K562 (cell line): ENCODE data around the gene WDFY2. TPM values are rescaled to one million over a fixed set of nuclear protein-coding genes. Genes with fewer than 3 reads are reported as not detected.

Experiments used
- CREB5 ChIP-seq: fragments of 250-450 bp; sonication (Bioruptor Pico); IDR thresholded peaks from 2 replicates; pipeline ENCODE4 v1.5.0; 2020; ENCODE audit warnings: mild to moderate bottlenecking
- DMBX1 ChIP-seq: fragments of 250-450 bp; sonication (Bioruptor Pico); IDR thresholded peaks from 2 replicates; pipeline ENCODE4 v1.8.0; 2022; ENCODE audit warnings: inconsistent platforms, mild to moderate bottlenecking, moderate library complexity, borderline replicate concordance
- EWSR1 ChIP-seq: fragments of 450-650 bp; IDR thresholded peaks from 2 replicates; pipeline ENCODE4 v1.6.1; 2018; ENCODE audit warnings: borderline replicate concordance, mild to moderate bottlenecking, low read depth, moderate library complexity; ENCODE audit not compliant: partially characterized antibody
- HDAC8 ChIP-seq: fragments of 450-650 bp; IDR thresholded peaks from 2 replicates; pipeline ENCODE4 v1.6.1; 2016; ENCODE audit warnings: mild to moderate bottlenecking, missing genetic modification characterization, moderate library complexity, missing compliant biosample characterization
- HDGF ChIP-seq: fragments of 450-650 bp; IDR thresholded peaks from 2 replicates; pipeline ENCODE4 v1.6.1; 2016
- JUND ChIP-seq, 2 experiments: IDR thresholded peaks; 2 replicates in 1 of 2; 3 replicates in 1 of 2; pipeline ENCODE4 v1.6.1; 2011; ENCODE audit warnings: borderline replicate concordance in 2 of 2, low read depth in 2 of 2, low read length in 2 of 2, improper control_type of control experiment in 1 of 2, missing biosample characterization in 1 of 2, missing genetic modification characterization in 1 of 2, missing genetic modification reagents in 1 of 2
- MAZ ChIP-seq, 2 experiments: fragments of 450-650 bp in 1 of 2; sonication (generic) in 1 of 2; formaldehyde crosslinking; IDR thresholded peaks in 1 of 2; conservative IDR thresholded peaks in 1 of 2; 2 replicates each; pipeline versions ENCODE4 v1.4.0 to v1.5.0; 2020; ENCODE audit warnings: mild to moderate bottlenecking in 1 of 2, missing genetic modification reagents in 1 of 2
- MCM3 ChIP-seq: fragments of 450-650 bp; IDR thresholded peaks from 2 replicates; pipeline ENCODE4 v1.6.1; 2016
- MEF2D ChIP-seq: conservative IDR thresholded peaks from 2 replicates; pipeline ENCODE4 v1.6.1; 2016; ENCODE audit warnings: low read depth, missing genetic modification characterization, missing compliant biosample characterization
- NCOA4 ChIP-seq: fragments of 450-650 bp; IDR thresholded peaks from 2 replicates; pipeline ENCODE4 v1.6.1; 2018; ENCODE audit warnings: mild to moderate bottlenecking; ENCODE audit not compliant: partially characterized antibody
- NR2F6 ChIP-seq: fragments of 450-650 bp; formaldehyde crosslinking; IDR thresholded peaks from 2 replicates; pipeline ENCODE4 v1.4.0; 2020; ENCODE audit warnings: mild to moderate bottlenecking
- PBX2 ChIP-seq, 2 experiments: IDR thresholded peaks in 1 of 2; conservative IDR thresholded peaks in 1 of 2; 2 replicates each; pipeline ENCODE4 v1.6.1; 2016; ENCODE audit warnings: low read depth in 2 of 2, mild to moderate bottlenecking in 1 of 2, missing compliant biosample characterization in 1 of 2, missing genetic modification characterization in 1 of 2, moderate library complexity in 1 of 2
- PCBP2 ChIP-seq: fragments of 200-400 bp; formaldehyde crosslinking; IDR thresholded peaks from 2 replicates; pipeline ENCODE4 v1.6.1; 2018; ENCODE audit warnings: low read length, low read depth, mild to moderate bottlenecking, moderate library complexity; ENCODE audit not compliant: poor library complexity, severe bottlenecking
- RBBP5 ChIP-seq: fragments of 200-600 bp; sonication (generic); IDR thresholded peaks from 2 replicates; pipeline ENCODE4 v1.6.1; 2012; ENCODE audit warnings: borderline replicate concordance, mild to moderate bottlenecking, low read length, control low read depth, inconsistent platforms; ENCODE audit not compliant: insufficient read depth, poor library complexity, severe bottlenecking
- SREBF1 ChIP-seq: fragments of 150-350 bp; IDR thresholded peaks from 2 replicates; pipeline ENCODE4 v1.6.1; 2014; ENCODE audit warnings: antibody characterized with exemption, low read depth, low read length, borderline replicate concordance
- STAG1 ChIP-seq: sonication (generic); formaldehyde crosslinking; IDR thresholded peaks from 2 replicates; pipeline ENCODE4 v1.5.0; 2020; ENCODE audit warnings: missing genetic modification reagents, borderline replicate concordance
- YY1 ChIP-seq, 3 experiments: IDR thresholded peaks; 2 replicates each; pipeline ENCODE4 v1.6.1; 2011; ENCODE audit warnings: low read length in 2 of 3, mild to moderate bottlenecking in 2 of 3, moderate library complexity in 2 of 3, borderline replicate concordance in 1 of 3, control low read depth in 1 of 3, low read depth in 1 of 3; ENCODE audit not compliant: insufficient read depth in 3 of 3, insufficient replicate concordance in 2 of 3, control insufficient read depth in 1 of 3, insufficient read length in 1 of 3; ENCODE audit errors: extremely low read depth in 1 of 3
- ZNF134 ChIP-seq: fragments of 250-450 bp; sonication (Bioruptor Pico); conservative IDR thresholded peaks from 2 replicates; pipeline ENCODE4 v1.4.0; 2020
- ZNF24 ChIP-seq: fragments of 450-650 bp; IDR thresholded peaks from 2 replicates; pipeline ENCODE4 v1.6.1; 2016
- ZNF561 ChIP-seq: fragments of 450-650 bp; formaldehyde crosslinking; conservative IDR thresholded peaks from 2 replicates; pipeline ENCODE4 v1.4.0; 2020; ENCODE audit warnings: mild to moderate bottlenecking, moderate library complexity
- ZNF639 ChIP-seq, 2 experiments: fragments of 200-800 bp in 1 of 2; sonication (Bioruptor generic) in 1 of 2; sonication (generic) in 1 of 2; formaldehyde crosslinking in 1 of 2; IDR thresholded peaks in 1 of 2; conservative IDR thresholded peaks in 1 of 2; 2 replicates each; pipeline versions ENCODE4 v1.5.0 to v1.6.1; 2016 to 2020; ENCODE audit warnings: missing compliant biosample characterization in 1 of 2, missing genetic modification characterization in 1 of 2, missing genetic modification reagents in 1 of 2
- polyA plus RNA-seq, 8 experiments: library from polyadenylated mRNA; depleted of rRNA in 4 of 8; stranded (reverse) in 5 of 8; unstranded in 3 of 8; fragments of >200 nt; fragmentation: Nextera tagmentation in 2 of 8; fragmentation: Illumina TruSeq in 1 of 8; extraction: Ambion mirVana in 2 of 8; extraction: Trizol in 1 of 8; gene quantifications; 2 replicates each; pipeline versions ENCODE4 v1.2.1 to v1.2.3, GENCODE V29; 2011 to 2014; ENCODE audit warnings: inconsistent platforms in 1 of 8, missing spikeins in 1 of 8
- total RNA-seq, 7 experiments: library from RNA; depleted of rRNA in 6 of 7; stranded (reverse); fragments of >200 nt in 6 of 7; fragmentation: Illumina TruSeq in 2 of 7; extraction: Trizol in 2 of 7; gene quantifications; 2 replicates each; pipeline versions ENCODE4 v1.2.1 to v1.2.3, GENCODE V29; 2011 to 2021; ENCODE audit warnings: low replicate concordance in 1 of 7

WDFY2 gene
- total and polyA plus RNA-seq, 9 of the 15 experiments (the other 6 are each of a cell fraction or from before 2014, with no cell fraction given) = 0.66 to 6.4 (median 4.4) TPM

- TF ChIP-seq NR2F6 (CRISPR knock-in tag) = no peak
- no peak for TF ChIP-seq ZNF561 (CRISPR knock-in tag)
- TF ChIP-seq PCBP2 = no peak
- no peak for TF ChIP-seq NCOA4
- TF ChIP-seq HDGF = no peak
- TF ChIP-seq MCM3 = no peak
- no peak for TF ChIP-seq EWSR1
- TF ChIP-seq STAG1 (CRISPR knock-in tag) = no peak
- TF ChIP-seq HDAC8 (tag) = no peak
- TF ChIP-seq RBBP5 = no peak
- no peak for TF ChIP-seq MAZ (CRISPR knock-in tag; conservative IDR thresholded peaks at IDR 0.05 in 1 of 2, IDR thresholded peaks at IDR 0.05 in 1 of 2)
- no peak for TF ChIP-seq YY1 (IDR thresholded peaks at IDR 0.05; ENCODE audit: borderline replicate concordance in 1 of 3, control insufficient read depth in 1 of 3, extremely low read depth in 1 of 3, insufficient read depth in 3 of 3, insufficient read length in 1 of 3, insufficient replicate concordance in 2 of 3, low read depth in 1 of 3, low read length in 2 of 3)
- no peak for TF ChIP-seq PBX2 (CRISPR knock-in tag; IDR thresholded peaks at IDR 0.05; ENCODE audit: low read depth)
- TF ChIP-seq PBX2 (tag; conservative IDR thresholded peaks at IDR 0.05; ENCODE audit: low read depth) = no peak
- no peak for TF ChIP-seq ZNF24
- peak; percentile 98 for TF ChIP-seq JUND (IDR thresholded peaks at IDR 0.05; ENCODE audit: borderline replicate concordance, low read depth, low read length)
- peak; percentile 95; the same call in 2 of the 3 replicates for TF ChIP-seq JUND (tag; IDR thresholded peaks at IDR 0.05; ENCODE audit: borderline replicate concordance, low read depth, low read length)
- TF ChIP-seq SREBF1 = no peak
- TF ChIP-seq MEF2D (tag) = no peak
- no peak for TF ChIP-seq ZNF134
- no peak; a peak in 1 of 4 replicates for TF ChIP-seq ZNF639 (CRISPR knock-in tag; conservative IDR thresholded peaks at IDR 0.05 in 1 of 2, IDR thresholded peaks at IDR 0.05 in 1 of 2)
- no peak for TF ChIP-seq CREB5 (CRISPR knock-in tag)
- TF ChIP-seq DMBX1 (CRISPR knock-in tag) = no peak
Measured at GRCh38 chr13:51549050-51549449, 35.2 kb upstream of the WDFY2 start (continued).
